ENCODE results near the gene CBFB. TPM values are rescaled to one million over a fixed set of nuclear protein-coding genes. Genes with fewer than 3 reads are reported as not detected.

CBFB gene
- total and polyA plus RNA-seq, 2 experiments from 2014 or later = 66.3 to 197 TPM

- Histone ChIP-seq H3K9me3 (ENCODE audit: low read depth) (no peaks in the 10 kb centered on the region), H3K27me3 (no peaks in the 10 kb centered on the region), H3K4me1 (ENCODE audit: low read depth) (peaks cover 8% of the 10 kb centered on the region), H3K27ac (peak overlapping the region; percentile 50), H3K4me3 (no peak overlapping the region), H3K36me3 (peaks cover 28% of the 10 kb centered on the region)
- DNase-seq (ENCODE audit: low read depth in 1 of 2, low spot score in 1 of 2) = peak; percentile 56 to 67
- TF ChIP-seq, protein P1, sequence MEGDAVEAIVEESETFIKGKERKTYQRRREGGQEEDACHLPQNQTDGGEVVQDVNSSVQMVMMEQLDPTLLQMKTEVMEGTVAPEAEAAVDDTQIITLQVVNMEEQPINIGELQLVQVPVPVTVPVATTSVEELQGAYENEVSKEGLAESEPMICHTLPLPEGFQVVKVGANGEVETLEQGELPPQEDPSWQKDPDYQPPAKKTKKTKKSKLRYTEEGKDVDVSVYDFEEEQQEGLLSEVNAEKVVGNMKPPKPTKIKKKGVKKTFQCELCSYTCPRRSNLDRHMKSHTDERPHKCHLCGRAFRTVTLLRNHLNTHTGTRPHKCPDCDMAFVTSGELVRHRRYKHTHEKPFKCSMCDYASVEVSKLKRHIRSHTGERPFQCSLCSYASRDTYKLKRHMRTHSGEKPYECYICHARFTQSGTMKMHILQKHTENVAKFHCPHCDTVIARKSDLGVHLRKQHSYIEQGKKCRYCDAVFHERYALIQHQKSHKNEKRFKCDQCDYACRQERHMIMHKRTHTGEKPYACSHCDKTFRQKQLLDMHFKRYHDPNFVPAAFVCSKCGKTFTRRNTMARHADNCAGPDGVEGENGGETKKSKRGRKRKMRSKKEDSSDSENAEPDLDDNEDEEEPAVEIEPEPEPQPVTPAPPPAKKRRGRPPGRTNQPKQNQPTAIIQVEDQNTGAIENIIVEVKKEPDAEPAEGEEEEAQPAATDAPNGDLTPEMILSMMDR (IDR thresholded peaks at IDR 0.05; ENCODE audit: low read depth, low read length) = no peak
Measured at GRCh38 chr16:67137605-67138004, 108.7 kb downstream of the CBFB start.

GRCh38 chr16:67141391-67141790, 112.4 kb downstream of the CBFB start:
- no peaks in the 10 kb centered on the region for H3K9me3 ChIP-seq (ENCODE audit: low read depth)
- H3K4me1 ChIP-seq (ENCODE audit: low read depth) = peaks cover 8% of the 10 kb centered on the region
- no peak overlapping the region for H3K27ac ChIP-seq
- peaks cover 26% of the 10 kb centered on the region for H3K36me3 ChIP-seq
- DNase-seq (ENCODE audit: low read depth in 1 of 2, low spot score in 1 of 2) = no peak
- no peaks in the 10 kb centered on the region for H3K27me3 ChIP-seq
- TF ChIP-seq, protein P1 (IDR thresholded peaks at IDR 0.05; ENCODE audit: low read depth, low read length) = no peak
- H3K4me3 ChIP-seq = no peak overlapping the region

DNA sequence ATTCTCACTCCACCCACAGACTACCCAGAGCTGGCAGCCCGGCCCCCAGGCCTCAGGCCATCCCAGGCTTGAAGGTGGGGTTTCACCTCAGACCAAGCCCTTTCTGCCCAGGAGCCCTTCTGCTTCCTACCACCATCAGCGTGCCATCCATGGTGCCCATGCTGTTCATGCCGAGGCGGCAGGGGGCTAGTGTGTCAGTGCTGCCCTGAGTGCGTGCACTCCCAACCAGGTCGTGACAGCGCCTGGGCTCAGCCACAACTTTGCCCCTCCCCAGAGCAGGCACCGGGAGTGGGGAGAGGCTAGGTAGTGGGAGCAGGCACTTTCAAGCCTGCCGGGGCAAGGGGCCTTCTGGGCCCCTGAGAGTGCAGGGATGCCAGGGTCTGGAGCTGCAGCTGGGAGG, 113.4 kb downstream of the CBFB start:
- no peaks in the 10 kb centered on the region for H3K9me3 ChIP-seq (ENCODE audit: low read depth)
- peaks cover 8% of the 10 kb centered on the region for H3K4me1 ChIP-seq (ENCODE audit: low read depth)
- TF ChIP-seq, protein P1 (IDR thresholded peaks at IDR 0.05; ENCODE audit: low read depth, low read length) = no peak
- H3K27me3 ChIP-seq = no peaks in the 10 kb centered on the region
- H3K4me3 ChIP-seq = no peak overlapping the region
- H3K27ac ChIP-seq = no peak overlapping the region
- peaks cover 28% of the 10 kb centered on the region for H3K36me3 ChIP-seq
- DNase-seq (ENCODE audit: low read depth in 1 of 2, low spot score in 1 of 2) = no peak

GRCh38 chr16:67144943-67145342, 116.0 kb downstream of the CBFB start:
- Histone ChIP-seq H3K27ac (no peak overlapping the region), H3K27me3 (no peaks in the 10 kb centered on the region), H3K36me3 (peaks cover 28% of the 10 kb centered on the region), H3K4me1 (ENCODE audit: low read depth) (no peaks in the 10 kb centered on the region), H3K9me3 (ENCODE audit: low read depth) (no peaks in the 10 kb centered on the region), H3K4me3 (no peak overlapping the region)
- TF ChIP-seq, protein P1 (IDR thresholded peaks at IDR 0.05; ENCODE audit: low read depth, low read length) = no peak
- no peak for DNase-seq (ENCODE audit: low read depth in 1 of 2, low spot score in 1 of 2)

DNA sequence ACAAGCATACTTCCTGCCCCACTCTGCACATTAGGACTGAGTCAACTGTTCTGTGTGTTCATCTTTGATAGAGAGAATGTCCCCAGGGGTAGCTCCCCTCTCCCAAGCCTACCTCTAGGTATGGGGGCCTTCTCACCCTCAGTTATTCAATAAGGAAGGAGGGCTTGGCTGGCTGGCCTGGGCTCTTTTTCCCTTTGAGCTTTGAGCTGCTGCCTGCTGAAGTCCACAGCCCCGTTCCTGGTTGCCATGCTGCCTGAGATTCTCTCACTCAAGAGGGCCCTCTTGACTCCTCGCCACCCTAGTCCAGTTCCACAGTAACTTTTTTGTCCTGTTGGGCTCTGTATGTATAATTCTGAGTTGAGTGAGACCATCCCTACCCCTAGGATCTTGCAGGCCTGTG, 116.8 kb downstream of the CBFB start:
- TF ChIP-seq, protein P1 (IDR thresholded peaks at IDR 0.05; ENCODE audit: low read depth, low read length) = no peak
- H3K27me3 ChIP-seq = no peaks in the 10 kb centered on the region
- no peaks in the 10 kb centered on the region for H3K4me1 ChIP-seq (ENCODE audit: low read depth)
- no peaks in the 10 kb centered on the region for H3K9me3 ChIP-seq (ENCODE audit: low read depth)
- no peak overlapping the region for H3K4me3 ChIP-seq
- H3K27ac ChIP-seq = no peak overlapping the region
- peaks cover 20% of the 10 kb centered on the region for H3K36me3 ChIP-seq
- no peak for DNase-seq (ENCODE audit: low read depth in 1 of 2, low spot score in 1 of 2)
